ENCODE measurements around the gene CRELD1. TPM values are rescaled to one million over a fixed set of nuclear protein-coding genes. Genes with fewer than 3 reads are reported as not detected.

The CRELD1 gene
- total RNA-seq, 1 experiment from 2014 or later, result 12.0 TPM

DNA sequence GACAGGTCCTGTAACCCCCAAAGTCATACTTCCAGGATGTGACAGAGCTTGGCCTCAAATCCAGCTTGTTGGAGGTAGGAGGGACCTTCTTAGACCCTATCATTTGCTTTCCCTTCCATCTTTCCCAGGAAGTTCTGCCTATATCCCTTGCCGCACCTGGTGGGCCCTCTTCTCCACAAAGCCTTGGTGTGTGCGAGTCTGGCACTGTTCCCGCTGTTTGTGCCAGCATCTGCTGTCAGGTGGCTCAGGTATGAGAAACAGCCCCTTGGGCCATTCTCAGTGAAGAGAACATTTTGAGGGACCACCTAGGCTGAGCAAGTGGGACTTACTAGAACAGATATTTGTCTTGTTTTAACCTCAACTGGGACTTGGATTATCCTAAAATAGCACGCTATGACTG, 29.7 kb upstream of the CRELD1 start:
- DNase-seq (ENCODE audit: low read depth), result no peak

DNA sequence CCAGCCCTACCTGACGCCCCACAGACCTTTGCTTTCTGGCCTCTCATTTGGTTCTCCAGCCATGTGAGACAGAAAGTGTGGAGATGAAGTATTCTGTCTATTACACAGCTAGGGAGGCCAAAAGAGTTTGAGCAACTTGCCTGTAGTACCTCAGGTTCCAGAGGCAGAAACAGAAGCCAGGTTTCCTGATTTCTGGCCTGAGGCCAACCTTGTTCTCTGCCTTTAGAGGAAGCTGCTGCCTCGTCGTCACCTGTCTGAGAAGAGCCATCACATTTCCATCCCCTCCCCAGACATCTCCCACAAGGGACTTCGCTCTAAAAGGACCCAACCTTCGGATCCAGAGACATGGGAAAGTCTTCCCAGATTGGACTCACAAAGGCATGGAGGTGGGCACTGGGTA, 27.2 kb upstream of the CRELD1 start:
- DNase-seq (ENCODE audit: low read depth), result no peak

DNA sequence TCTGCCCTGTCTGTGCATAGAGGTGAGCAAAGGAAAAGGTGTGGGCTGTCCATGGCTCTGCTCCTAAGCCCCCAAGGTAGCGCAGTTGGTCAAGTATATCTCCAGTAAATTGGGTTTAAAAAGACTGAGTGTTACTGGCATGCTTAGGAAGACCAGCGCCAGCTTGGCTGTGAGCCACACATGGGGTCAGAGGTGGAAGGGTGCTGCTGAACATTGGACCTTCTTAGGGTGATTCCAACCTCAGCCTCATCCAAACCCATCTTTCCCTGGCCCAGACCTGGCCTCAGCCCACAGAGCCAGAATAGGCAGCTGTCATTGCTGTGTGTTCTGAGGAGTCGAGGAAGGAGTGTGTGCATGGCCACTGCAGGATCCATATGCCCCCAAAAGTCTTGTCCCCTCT, 25.3 kb upstream of the CRELD1 start:
- DNase-seq (ENCODE audit: low read depth), result no peak

GRCh38 chr3:9909221-9910013, 24.2 kb upstream of the CRELD1 start:
- no peak for DNase-seq (ENCODE audit: low read depth)

GRCh38 chr3:9911863-9912262, 21.8 kb upstream of the CRELD1 start:
- no peak for DNase-seq (ENCODE audit: low read depth)

GRCh38 chr3:9912294-9912935, 21.2 kb upstream of the CRELD1 start:
- DNase-seq (ENCODE audit: low read depth), result peak; percentile 73

DNA sequence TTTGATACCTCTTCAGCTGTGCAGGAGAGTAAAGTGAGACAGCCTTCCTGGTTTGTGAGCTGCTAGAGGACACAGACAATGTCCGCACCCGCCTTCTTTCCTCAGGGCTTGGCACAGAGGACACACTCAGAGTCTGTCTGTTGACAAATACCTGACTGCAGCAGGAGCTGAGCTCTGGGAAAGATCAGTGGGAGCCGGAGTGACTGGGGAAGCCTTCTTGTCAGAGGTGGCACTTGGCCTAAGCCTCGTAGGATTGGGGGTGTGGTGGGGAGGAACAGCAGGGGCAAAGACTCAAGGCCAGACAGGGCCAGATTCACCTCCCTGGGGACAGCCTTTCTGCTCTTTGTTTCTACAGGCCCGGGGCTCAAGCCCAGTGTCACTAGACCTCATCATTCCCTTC, 20.0 kb upstream of the CRELD1 start:
- DNase-seq (ENCODE audit: low read depth), result no peak

DNA sequence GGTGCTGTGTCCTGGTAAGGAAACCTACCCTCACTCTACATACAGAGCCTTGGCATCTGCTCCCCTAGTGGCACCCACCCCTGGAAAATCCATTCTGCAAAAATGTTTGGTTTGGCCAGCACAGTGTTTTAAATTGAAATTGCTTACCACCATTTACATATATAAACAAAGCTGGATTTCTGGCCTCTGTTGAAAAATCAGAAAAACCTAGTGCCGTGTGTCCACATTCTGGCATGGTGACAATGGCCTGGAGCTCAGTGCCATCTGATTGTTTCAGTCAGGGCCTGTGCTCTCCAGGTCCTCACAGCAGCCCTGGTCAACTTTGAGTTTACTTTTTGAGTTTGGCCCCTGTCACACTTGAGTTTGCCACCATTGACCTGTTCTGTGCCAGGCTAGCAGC, 19.6 kb upstream of the CRELD1 start:
- DNase-seq (ENCODE audit: low read depth), result peak; percentile 43

- no peak for DNase-seq (ENCODE audit: low read depth)
These were observed 18.9 kb upstream of the CRELD1 start for GRCh38 chr3:9914559-9915253.

GRCh38 chr3:9915254-9916141, 18.1 kb upstream of the CRELD1 start:
- DNase-seq (ENCODE audit: low read depth), result peak; percentile 67

GRCh38 chr3:9916346-9916733, 17.3 kb upstream of the CRELD1 start:
- DNase-seq (ENCODE audit: low read depth), result peak; percentile 41

DNA sequence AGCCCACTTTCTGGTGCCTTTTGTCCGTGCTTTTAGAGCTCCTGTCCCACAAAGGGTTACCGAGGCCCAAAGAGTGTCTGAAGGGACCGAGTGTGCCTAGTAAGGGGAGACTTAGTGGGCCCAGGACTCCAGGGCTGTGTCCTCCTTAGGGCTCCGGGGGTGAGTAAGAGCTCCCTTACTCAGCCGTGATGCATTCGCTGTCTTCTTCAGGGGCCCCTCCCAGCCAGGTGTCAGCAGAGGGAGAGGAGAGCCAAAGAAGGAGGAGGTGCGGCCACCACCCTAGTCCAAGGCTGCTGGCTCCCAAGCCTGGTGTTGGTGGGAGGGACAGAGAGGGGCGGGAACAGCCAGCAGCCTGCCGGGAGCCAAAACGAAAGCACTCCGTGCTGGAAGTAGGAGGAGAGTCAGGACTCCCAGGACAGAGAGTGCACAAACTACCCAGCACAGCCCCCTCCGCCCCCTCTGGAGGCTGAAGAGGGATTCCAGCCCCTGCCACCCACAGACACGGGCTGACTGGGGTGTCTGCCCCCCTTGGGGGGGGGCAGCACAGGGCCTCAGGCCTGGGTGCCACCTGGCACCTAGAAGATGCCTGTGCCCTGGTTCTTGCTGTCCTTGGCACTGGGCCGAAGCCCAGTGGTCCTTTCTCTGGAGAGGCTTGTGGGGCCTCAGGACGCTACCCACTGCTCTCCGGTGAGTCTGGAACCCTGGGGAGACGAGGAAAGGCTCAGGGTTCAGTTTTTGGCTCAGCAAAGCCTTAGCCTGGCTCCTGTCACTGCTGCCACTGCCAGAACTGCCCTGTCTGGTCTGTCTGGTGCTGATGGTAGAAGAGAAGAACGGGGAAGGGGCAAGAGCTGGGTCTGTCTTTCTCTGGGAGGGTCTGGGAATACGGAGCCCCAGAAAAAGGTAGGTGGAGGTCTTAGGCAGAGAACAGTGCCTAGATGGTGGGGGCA, 16.6 kb upstream of the CRELD1 start, which contains the start of gene IL17RC:
IL17RC (plus strand) TSS at position 365 of the 947 bp plus-strand sequence; CDS start at position 583, 218 bp downstream.
- DNase-seq (ENCODE audit: low read depth), result peak; percentile 90

DNA sequence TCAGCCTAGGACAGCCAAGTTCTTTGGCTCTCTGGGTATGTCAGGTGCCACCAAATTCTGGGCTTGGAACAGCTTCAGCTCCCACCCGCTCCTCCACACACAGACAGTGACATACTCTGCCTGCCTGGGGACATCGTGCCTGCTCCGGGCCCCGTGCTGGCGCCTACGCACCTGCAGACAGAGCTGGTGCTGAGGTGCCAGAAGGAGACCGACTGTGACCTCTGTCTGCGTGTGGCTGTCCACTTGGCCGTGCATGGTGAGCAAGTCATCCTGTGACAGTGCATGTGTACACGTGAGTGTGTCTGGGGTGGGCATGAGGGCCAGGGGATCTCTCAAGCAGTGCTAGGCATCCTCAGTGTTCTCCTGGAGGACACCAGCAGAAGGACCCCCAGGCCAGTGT, 15.8 kb upstream of the CRELD1 start:
- DNase-seq (ENCODE audit: low read depth), result no peak

DNA sequence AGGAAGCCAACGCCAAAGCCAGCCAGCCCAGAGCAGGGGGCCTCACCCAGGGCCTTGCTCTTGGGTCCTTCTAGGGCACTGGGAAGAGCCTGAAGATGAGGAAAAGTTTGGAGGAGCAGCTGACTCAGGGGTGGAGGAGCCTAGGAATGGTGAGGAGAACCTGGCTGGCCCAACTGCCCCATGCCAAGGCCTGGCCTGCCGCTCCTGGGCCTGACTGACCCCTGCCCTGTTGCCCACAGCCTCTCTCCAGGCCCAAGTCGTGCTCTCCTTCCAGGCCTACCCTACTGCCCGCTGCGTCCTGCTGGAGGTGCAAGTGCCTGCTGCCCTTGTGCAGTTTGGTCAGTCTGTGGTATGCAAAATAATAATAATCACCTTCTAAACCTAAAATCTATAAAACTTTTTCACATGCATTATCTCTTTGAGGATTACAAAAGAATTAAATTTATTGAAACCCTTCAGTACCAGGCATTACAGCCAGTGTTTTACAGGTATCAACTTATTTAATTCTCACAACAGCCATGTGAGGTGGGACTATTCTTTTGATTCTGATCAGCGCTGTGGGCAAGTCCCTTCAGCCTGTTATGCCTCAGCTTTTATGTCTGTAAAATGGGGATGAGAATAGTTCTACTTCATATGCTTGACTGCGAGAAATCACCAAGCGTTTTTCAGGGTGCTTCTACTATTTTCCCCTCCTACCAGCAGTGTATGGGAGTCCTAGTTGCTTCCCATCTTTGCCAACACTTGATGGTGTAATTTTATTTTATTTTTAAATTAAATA, 15.2 kb upstream of the CRELD1 start:
- no peak for DNase-seq (ENCODE audit: low read depth)

- DNase-seq (ENCODE audit: low read depth), result no peak
These were observed 5.5 kb upstream of the CRELD1 start for GRCh38 chr3:9928158-9928557.

GRCh38 chr3:9930804-9931418, 2.7 kb upstream of the CRELD1 start:
- DNase-seq (ENCODE audit: low read depth), result no peak

DNA sequence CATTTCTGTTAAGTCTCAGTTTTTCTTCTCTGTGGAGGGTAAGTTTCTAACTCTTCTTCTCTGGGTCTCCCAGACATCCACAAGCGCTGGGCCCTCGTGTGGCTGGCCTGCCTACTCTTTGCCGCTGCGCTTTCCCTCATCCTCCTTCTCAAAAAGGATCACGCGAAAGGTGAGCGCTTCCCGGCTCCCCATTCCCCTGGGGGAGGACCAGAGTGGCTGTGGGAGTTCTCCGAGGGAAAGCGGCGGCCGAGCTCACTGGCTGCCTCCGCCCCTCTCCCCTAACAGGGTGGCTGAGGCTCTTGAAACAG, 1.1 kb upstream of the CRELD1 start:
- DNase-seq (ENCODE audit: low read depth), result no peak

GRCh38 chr3:9932843-9933560, 632 bp upstream of the CRELD1 start:
- DNase-seq (ENCODE audit: low read depth), result peak; percentile 70

GRCh38 chr3:9934235-9934621, 594 bp downstream of the CRELD1 start:
- DNase-seq (ENCODE audit: low read depth), result no peak

Data from M059J (cell line).